H1 (cell line): ENCODE data around the gene GGA1. TPM values are rescaled to one million over a fixed set of nuclear protein-coding genes. Genes with fewer than 3 reads are reported as not detected.

ENCODE experiments used
- CTCF ChIA-PET: fragments of 300-600 bp; sonication (Branson Sonifier 250); formaldehyde crosslinking; loops from one replicate; lab custom pipeline; 2021; ENCODE audit not compliant: partially characterized antibody; lab: Charles Lee
- POLR2A ChIA-PET: fragments of 300-600 bp; sonication (Branson Sonifier 250); formaldehyde crosslinking; loops from one replicate; lab custom pipeline; 2021; ENCODE audit warnings: inconsistent platforms; ENCODE audit not compliant: partially characterized antibody; lab: Charles Lee
- DNase-seq, 2 experiments: peaks; one replicate each; pipeline versions ENCODE4 v3.0.0 to v3.0.0-alpha.2; 2010 to 2022; ENCODE audit warnings: low spot score in 2 of 2, low read depth in 1 of 2, mixed read lengths in 1 of 2
- FAIRE-seq: peaks from 2 replicates; lab custom pipeline; 2011; peaks lifted over from hg19 to GRCh38; lab: Jason Lieb, UNC
- H2AFZ ChIP-seq: 2 replicates; pipeline ENCODE4 v1.8.1; 2012; ENCODE audit warnings: low read length, inconsistent platforms
- H2AK5ac ChIP-seq: 2 replicates; pipeline ENCODE4 v1.6.1; 2013; ENCODE audit warnings: low read depth, low read length
- H2BK120ac ChIP-seq: replicated peaks from 2 replicates; pipeline ENCODE3; 2013; ENCODE audit warnings: low read depth, low read length, inconsistent platforms
- H2BK12ac ChIP-seq: 2 replicates; pipeline ENCODE4 v1.6.1; 2013; ENCODE audit warnings: low read depth, low read length
- H2BK15ac ChIP-seq: 2 replicates; pipeline ENCODE4 v1.6.1; 2013; ENCODE audit warnings: low read length
- H2BK20ac ChIP-seq: 2 replicates; pipeline ENCODE4 v1.6.1; 2013; ENCODE audit warnings: low read length
- H2BK5ac ChIP-seq: 2 replicates; pipeline ENCODE4 v1.6.1; 2013; ENCODE audit warnings: low read depth, low read length
- H3K14ac ChIP-seq: 2 replicates; pipeline ENCODE4 v1.6.1; 2013; ENCODE audit warnings: inconsistent platforms; ENCODE audit not compliant: insufficient read length
- H3K18ac ChIP-seq: 2 replicates; pipeline ENCODE4 v1.6.1; 2013; ENCODE audit warnings: low read length; ENCODE audit errors: extremely low read depth
- H3K23ac ChIP-seq: 2 replicates; pipeline ENCODE4 v1.6.1; 2013; ENCODE audit warnings: inconsistent platforms; ENCODE audit not compliant: insufficient read length
- H3K23me2 ChIP-seq: 2 replicates; pipeline ENCODE4 v1.6.1; 2013; ENCODE audit warnings: low read depth, low read length
- H3K27ac ChIP-seq: 2 replicates; pipeline ENCODE4 v1.6.1; 2011; ENCODE audit warnings: low read depth, low read length, inconsistent platforms
- H3K27me3 ChIP-seq, 4 experiments: replicated peaks in 1 of 4; 1 replicate in 1 of 4; 2 replicates in 3 of 4; pipeline versions ENCODE4 v1.6.1 to v1.8.1; 2011 to 2013; ENCODE audit warnings: low read length in 3 of 4, mild to moderate bottlenecking in 3 of 4, inconsistent platforms in 2 of 4, mixed read lengths in 2 of 4, moderate library complexity in 1 of 4; ENCODE audit not compliant: control insufficient read depth in 3 of 4, insufficient read depth in 3 of 4; ENCODE audit errors: extremely low read depth in 1 of 4
- H3K36me3 ChIP-seq, 4 experiments: 2 replicates each; pipeline versions ENCODE4 v1.6.1 to v1.8.1; 2011 to 2013; ENCODE audit warnings: mild to moderate bottlenecking in 4 of 4, low read length in 3 of 4, moderate library complexity in 2 of 4, control low read depth in 1 of 4, inconsistent platforms in 1 of 4; ENCODE audit not compliant: insufficient read depth in 4 of 4, control insufficient read depth in 2 of 4
- H3K4ac ChIP-seq: replicated peaks from 2 replicates; pipeline ENCODE3; 2013; ENCODE audit warnings: low read length, low read depth, mixed read lengths, inconsistent platforms; ENCODE audit not compliant: insufficient read length
- H3K4me1 ChIP-seq, 4 experiments: replicated peaks in 1 of 4; 1 replicate in 1 of 4; 2 replicates in 3 of 4; pipeline versions ENCODE4 v1.6.1 to v1.8.1; 2011 to 2013; ENCODE audit warnings: low read length in 3 of 4, inconsistent platforms in 2 of 4, mixed read lengths in 1 of 4; ENCODE audit not compliant: insufficient read depth in 4 of 4, control insufficient read depth in 3 of 4
- H3K4me2 ChIP-seq, 2 experiments: 2 replicates each; pipeline versions ENCODE4 v1.6.1 to v1.8.1; 2011 to 2013; ENCODE audit warnings: low read depth in 2 of 2, low read length in 2 of 2, control low read depth in 1 of 2, inconsistent platforms in 1 of 2, mild to moderate bottlenecking in 1 of 2; ENCODE audit not compliant: insufficient read depth in 1 of 2
- H3K4me3 ChIP-seq, 4 experiments: fragments of 200-600, 300-600 bp in 1 of 4; sonication (generic), shearing (Covaris generic), sonication (Bioruptor Twin) in 1 of 4; 2 replicates each; pipeline versions ENCODE4 v1.5.1 to v1.8.1; 2011 to 2016; ENCODE audit warnings: low read length in 4 of 4, low read depth in 3 of 4, control low read depth in 2 of 4, inconsistent platforms in 2 of 4, mild to moderate bottlenecking in 2 of 4, mixed read lengths in 1 of 4, moderate library complexity in 1 of 4; ENCODE audit not compliant: insufficient read depth in 2 of 4; ENCODE audit errors: extremely low read depth in 1 of 4
- H3K56ac ChIP-seq: replicated peaks from 2 replicates; pipeline ENCODE3; 2013; ENCODE audit warnings: low read depth, mild to moderate bottlenecking, mixed read lengths, low read length, inconsistent platforms; ENCODE audit not compliant: insufficient read length
- H3K79me1 ChIP-seq: 2 replicates; pipeline ENCODE4 v1.6.1; 2013; ENCODE audit warnings: low read depth, low read length, control low read depth
- H3K79me2 ChIP-seq, 2 experiments: 2 replicates each; pipeline versions ENCODE4 v1.6.1 to v1.8.1; 2012 to 2013; ENCODE audit warnings: low read length in 2 of 2, mild to moderate bottlenecking in 2 of 2, inconsistent platforms in 1 of 2; ENCODE audit not compliant: insufficient read depth in 2 of 2, control insufficient read depth in 1 of 2
- H3K9ac ChIP-seq, 4 experiments: replicated peaks in 1 of 4; 1 replicate in 1 of 4; 2 replicates in 3 of 4; pipeline versions ENCODE4 v1.6.1 to v1.8.1; 2011 to 2013; ENCODE audit warnings: low read depth in 3 of 4, low read length in 3 of 4, control low read depth in 2 of 4, mild to moderate bottlenecking in 2 of 4, moderate library complexity in 2 of 4, inconsistent platforms in 1 of 4; ENCODE audit errors: extremely low read depth in 1 of 4
- H3K9me3 ChIP-seq, 2 experiments: 2 replicates each; pipeline versions ENCODE4 v1.6.1 to v1.8.1; 2012 to 2013; ENCODE audit warnings: mild to moderate bottlenecking in 2 of 2, moderate library complexity in 2 of 2, control low read depth in 1 of 2, inconsistent platforms in 1 of 2, low read depth in 1 of 2, low read length in 1 of 2, mixed read lengths in 1 of 2; ENCODE audit not compliant: insufficient read depth in 2 of 2
- H4K20me1 ChIP-seq, 2 experiments: replicated peaks in 1 of 2; 2 replicates each; pipeline versions ENCODE3 to v1.8.1; 2011 to 2013; ENCODE audit warnings: inconsistent platforms in 2 of 2, low read length in 2 of 2, mild to moderate bottlenecking in 1 of 2; ENCODE audit not compliant: insufficient read depth in 2 of 2, control insufficient read depth in 1 of 2
- H4K5ac ChIP-seq: 2 replicates; pipeline ENCODE4 v1.6.1; 2013; ENCODE audit warnings: low read length, low read depth, mixed read lengths, inconsistent platforms; ENCODE audit not compliant: insufficient read length
- H4K8ac ChIP-seq: 2 replicates; pipeline ENCODE4 v1.8.0; 2013; ENCODE audit warnings: mild to moderate bottlenecking, moderate library complexity, low read length, inconsistent platforms; ENCODE audit not compliant: insufficient read depth; ENCODE audit errors: extremely low read depth
- H4K91ac ChIP-seq: replicated peaks from 2 replicates; pipeline ENCODE3; 2013; ENCODE audit warnings: low read length, mixed read lengths, inconsistent platforms; ENCODE audit not compliant: insufficient read length
- BACH1 ChIP-seq: IDR thresholded peaks from 2 replicates; pipeline ENCODE4 v1.6.1; 2012; ENCODE audit warnings: low read length, improper control_type of control experiment
- CHD2 ChIP-seq: IDR thresholded peaks from 2 replicates; pipeline ENCODE4 v1.6.1; 2012; ENCODE audit warnings: low read length, improper control_type of control experiment
- CTCF ChIP-seq, 3 experiments: IDR thresholded peaks; 1 replicate in 2 of 3; 2 replicates in 1 of 3; pipeline versions ENCODE4 v1.5.1 to v1.6.1; 2011; ENCODE audit warnings: low read length in 3 of 3, mild to moderate bottlenecking in 3 of 3, inconsistent platforms in 2 of 3, low read depth in 1 of 3, moderate library complexity in 1 of 3; ENCODE audit not compliant: insufficient read depth in 1 of 3; ENCODE audit errors: control extremely low read depth in 1 of 3
- EP300 ChIP-seq, 2 experiments: IDR thresholded peaks; 1 replicate in 1 of 2; 2 replicates in 1 of 2; pipeline ENCODE4 v1.6.1; 2011 to 2012; ENCODE audit warnings: low read depth in 2 of 2, low read length in 2 of 2, mild to moderate bottlenecking in 2 of 2, borderline replicate concordance in 1 of 2, inconsistent platforms in 1 of 2, moderate library complexity in 1 of 2
- KDM4A ChIP-seq: IDR thresholded peaks from one replicate; pipeline ENCODE4 v1.7.1; 2012; ENCODE audit warnings: low read depth, mild to moderate bottlenecking, moderate library complexity, low read length, inconsistent platforms; ENCODE audit not compliant: severe bottlenecking
- NRF1 ChIP-seq: IDR thresholded peaks from 2 replicates; pipeline ENCODE4 v1.6.1; 2011; ENCODE audit warnings: mild to moderate bottlenecking, low read depth, low read length, improper control_type of control experiment
- PHF8 ChIP-seq: fragments of 200-600 bp; sonication (generic); conservative IDR thresholded peaks from 2 replicates; pipeline ENCODE4 v1.7.1; 2012; ENCODE audit warnings: low read depth, mild to moderate bottlenecking, inconsistent platforms, low read length, moderate library complexity
- POLR2AphosphoS5 ChIP-seq: IDR thresholded peaks from 2 replicates; pipeline ENCODE4 v1.6.1; 2011; ENCODE audit warnings: low read depth, low read length
- SIRT6 ChIP-seq: IDR thresholded peaks from one replicate; pipeline ENCODE4 v1.7.1; 2012; ENCODE audit warnings: low read length, inconsistent platforms
- SUZ12 ChIP-seq: fragments of 200-600 bp; sonication (generic); IDR thresholded peaks from 2 replicates; pipeline ENCODE4 v1.6.1; 2012; ENCODE audit warnings: mild to moderate bottlenecking, inconsistent platforms, low read length, moderate library complexity, mixed read lengths
- TAF7 ChIP-seq: optimal IDR thresholded peaks from 2 replicates; pipeline ENCODE3; 2011; ENCODE audit warnings: low read depth, mild to moderate bottlenecking, inconsistent platforms, low read length, moderate library complexity, borderline replicate concordance
- WGBS, 2 experiments: shearing (Covaris generic) in 1 of 2; methylation state at CpG; one replicate each; pipeline versions ENCODE4 v1.1.6 to v1.1.7; 2013 to 2015; ENCODE audit warnings: low lambda C conversion rate in 2 of 2, mixed read lengths in 2 of 2, inconsistent platforms in 1 of 2, low coverage in 1 of 2, missing lambda C conversion rate in 1 of 2; ENCODE audit not compliant: insufficient replicate concordance in 2 of 2, insufficient coverage in 1 of 2, insufficient read length in 1 of 2; ENCODE audit errors: extremely low coverage in 1 of 2, missing lambda C conversion rate in 1 of 2; 5-methylcytosine and 5-hydroxymethylcytosine counted together
- polyA plus RNA-seq, 7 experiments: library from polyadenylated mRNA; depleted of rRNA in 3 of 7; stranded (reverse) in 5 of 7; unstranded in 2 of 7; fragments of >200 nt in 5 of 7; fragments of 200-250 nt in 2 of 7; gene quantifications; 1 replicate in 5 of 7; 2 replicates in 1 of 7; 4 replicates in 1 of 7; pipeline versions ENCODE4 v1.2.1 to v1.2.3, GENCODE V29; 2011 to 2013; ENCODE audit warnings: missing spikeins in 2 of 7, mixed read lengths in 2 of 7
- total RNA-seq: library from RNA; stranded (reverse); fragmentation: NEBNext Ultra II Directional; extraction: Animal tissue kit (Norgen Biotek cat#: 25700); gene quantifications from 2 replicates; pipeline ENCODE4 v1.2.1, GENCODE V29; 2021

GGA1 gene
- total and polyA plus RNA-seq, 2 of the 8 experiments (the other 6 are each of a cell fraction or from before 2014, with no cell fraction given), result 49.3 to 57.2 TPM

GRCh38 chr22:37570661-37570976 lies 38.0 kb upstream of the GGA1 start:
- peaks cover 7 to 17% (median 16%) of the 10 kb centered on the region in 4 experiments for H3K4me1 ChIP-seq
- no peaks in the 10 kb centered on the region for H4K20me1 ChIP-seq
- POLR2A ChIA-PET, result interaction anchor here (0.7 to 12.2 kb wide), 10 partner anchors 9 to 198 kb away, joined by 3 to 198 read pairs (median 4); no protein-coding TSS in a partner anchor
- no peaks in the 10 kb centered on the region for H3K79me2 ChIP-seq
- H4K8ac ChIP-seq, result no peak overlapping the region; the same call in 1 of the 2 replicates
- no peak overlapping the region for H3K56ac ChIP-seq
- H3K79me1 ChIP-seq, result no peaks in the 10 kb centered on the region
- 0 out of 2 replicates have a peak overlapping the region, but pooled peaks have one; percentile 28 for H2BK5ac ChIP-seq
- no peak overlapping the region for H4K5ac ChIP-seq
- H2BK120ac ChIP-seq, result no peak overlapping the region
- no peak overlapping the region for H4K91ac ChIP-seq
- DNase-seq (no peak), FAIRE-seq (no peak)
- no peak overlapping the region for H3K9ac ChIP-seq
- no peak overlapping the region for H2BK20ac ChIP-seq
- H3K4me2 ChIP-seq, result no peak overlapping the region
- no peaks in the 10 kb centered on the region for H3K9me3 ChIP-seq
- H3K23ac ChIP-seq, result no peak overlapping the region
- H3K14ac ChIP-seq, result no peak overlapping the region
- no peak overlapping the region for H3K4me3 ChIP-seq
- no peaks in the 10 kb centered on the region for H3K23me2 ChIP-seq
- H3K27ac ChIP-seq, result no peak overlapping the region
- no peaks in the 10 kb centered on the region for H3K36me3 ChIP-seq
- no peaks in the 10 kb centered on the region; a peak in 1 of 7 replicates for H3K27me3 ChIP-seq
- 90% methylated on average over 4 of the region's 4 CpGs; no CpG with 5 or more reads in 1 of the 2 experiments for WGBS, 2 experiments
- H3K18ac ChIP-seq, result no peak overlapping the region
- H2BK15ac ChIP-seq, result 0 out of 2 replicates have a peak overlapping the region, but pooled peaks have one; percentile 53
- H2AFZ ChIP-seq, result no peak overlapping the region
- H2BK12ac ChIP-seq, result peak overlapping the region; percentile 29; the same call in 1 of the 2 replicates
- H2AK5ac ChIP-seq, result peak overlapping the region; percentile 98; the same call in 1 of the 2 replicates
- CTCF ChIA-PET, result interaction anchor here (0.6 to 39.4 kb wide), 10 partner anchors 8 to 310 kb away, joined by 3 to 1347 read pairs (median 4); partner anchors contain the start of genes GALR3 and LGALS2
- H3K4ac ChIP-seq, result no peak overlapping the region
- TF ChIP-seq CHD2, result no peak
- no peak for TF ChIP-seq EP300 (IDR thresholded peaks at IDR 0.05; ENCODE audit: borderline replicate concordance in 1 of 2, low read depth in 2 of 2, low read length in 2 of 2)
- TF ChIP-seq KDM4A, result no peak
- TF ChIP-seq SIRT6, result no peak
- no peak for TF ChIP-seq SUZ12
- TF ChIP-seq PHF8, result no peak
- TF ChIP-seq CTCF (IDR thresholded peaks at IDR 0.05; ENCODE audit: control extremely low read depth in 1 of 3, insufficient read depth in 1 of 3, low read depth in 1 of 3, low read length in 3 of 3), result no peak
- TF ChIP-seq POLR2AphosphoS5, result no peak
- TF ChIP-seq BACH1, result no peak
- no peak for TF ChIP-seq NRF1
- TF ChIP-seq TAF7, result no peak
